BLaER1 (cell line): ENCODE results near the gene PITPNB.

Source experiments
- H3K27ac ChIP-seq: shearing (Covaris generic); formaldehyde crosslinking; 2 replicates; pipeline ENCODE4 v1.8.1; 2022
- H3K27me3 ChIP-seq: shearing (Covaris generic); formaldehyde crosslinking; 2 replicates; pipeline ENCODE4 v1.8.1; 2022
- H3K36me3 ChIP-seq: shearing (Covaris generic); formaldehyde crosslinking; 2 replicates; pipeline ENCODE4 v1.8.1; 2022
- H3K4me1 ChIP-seq: shearing (Covaris generic); formaldehyde crosslinking; 2 replicates; pipeline ENCODE4 v1.8.1; 2022
- H3K4me2 ChIP-seq: shearing (Covaris generic); formaldehyde crosslinking; 2 replicates; pipeline ENCODE4 v1.8.1; 2022
- H3K4me3 ChIP-seq: shearing (Covaris generic); formaldehyde crosslinking; 2 replicates; pipeline ENCODE4 v1.8.1; 2022
- H3K9ac ChIP-seq: shearing (Covaris generic); formaldehyde crosslinking; 2 replicates; pipeline ENCODE4 v1.8.1; 2022
- H3K9me3 ChIP-seq: shearing (Covaris generic); formaldehyde crosslinking; 2 replicates; pipeline ENCODE4 v1.8.1; 2022
- H4K20me1 ChIP-seq: shearing (Covaris generic); formaldehyde crosslinking; 2 replicates; pipeline ENCODE4 v1.8.1; 2022
- Cebpa-rat ChIP-seq: shearing (Covaris generic); IDR thresholded peaks from 2 replicates; pipeline ENCODE4 v1.8.1; 2022

PITPNB gene

DNA sequence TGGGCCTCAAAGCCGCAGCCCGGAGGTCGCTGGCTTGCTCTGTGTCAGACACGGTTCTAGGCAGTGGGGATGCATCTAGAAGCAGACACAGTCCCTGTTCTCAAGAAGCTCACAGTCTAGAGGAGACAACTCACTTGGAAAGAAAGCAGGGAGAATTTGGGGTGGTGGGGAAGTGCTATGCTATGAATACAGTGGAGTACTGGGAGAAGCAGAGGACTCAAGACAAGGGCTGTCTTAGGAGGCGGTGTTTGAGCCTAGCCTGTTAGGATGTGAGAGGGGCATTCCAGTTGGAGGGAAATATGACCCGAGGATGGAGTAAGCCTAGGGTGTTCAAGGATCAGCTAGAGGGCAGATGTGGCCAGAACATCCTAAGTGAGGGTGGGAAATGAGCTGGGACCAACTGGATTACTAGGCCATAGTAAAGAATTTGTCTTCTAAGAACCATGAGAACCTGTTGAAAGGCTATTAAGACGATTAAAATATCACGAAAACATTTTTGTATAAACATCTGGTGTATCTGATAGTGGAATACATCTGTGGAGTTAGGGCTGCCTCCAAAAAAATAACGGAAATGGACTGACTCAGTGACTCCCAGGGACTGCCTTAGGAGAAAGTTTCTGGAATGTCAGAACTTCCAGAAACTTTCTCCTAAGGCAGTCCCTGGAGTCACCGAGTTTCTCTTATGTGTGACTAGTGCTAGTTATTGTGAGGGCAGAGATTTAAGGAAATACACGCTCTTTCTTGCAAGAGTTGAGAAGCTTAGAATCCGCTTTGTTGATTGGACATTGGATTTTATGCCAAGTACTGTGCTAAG lies 1.1 kb upstream of the PITPNB start:
- Histone ChIP-seq H3K27ac (peak overlapping the region; percentile 91), H3K9ac (peak overlapping the region; percentile 80), H3K4me2 (peak overlapping the region; percentile 89), H3K36me3 (peaks cover 13% of the 10 kb centered on the region; the same call in 1 of the 2 replicates), H4K20me1 (peaks cover 35% of the 10 kb centered on the region), H3K9me3 (no peaks in the 10 kb centered on the region), H3K27me3 (no peaks in the 10 kb centered on the region), H3K4me3 (peak overlapping the region; percentile 73), H3K4me1 (peaks cover 42% of the 10 kb centered on the region)
- TF ChIP-seq Cebpa-rat, result no peak

GRCh38 chr22:27918341-27919221 lies 475 bp downstream of the PITPNB start:
- peaks cover 50% of the 10 kb centered on the region for H4K20me1 ChIP-seq
- H3K27me3 ChIP-seq, result no peaks in the 10 kb centered on the region
- H3K36me3 ChIP-seq, result peaks cover 13% of the 10 kb centered on the region
- TF ChIP-seq Cebpa-rat, result no peak
- H3K9ac ChIP-seq, result peak overlapping the region; percentile 79
- H3K4me1 ChIP-seq, result peaks cover 55% of the 10 kb centered on the region
- H3K9me3 ChIP-seq, result no peaks in the 10 kb centered on the region
- peak overlapping the region; percentile 94 for H3K4me2 ChIP-seq
- peak overlapping the region; percentile 73 for H3K4me3 ChIP-seq
- H3K27ac ChIP-seq, result peak overlapping the region; percentile 79

GRCh38 chr22:27915986-27916385 lies 3.1 kb downstream of the PITPNB start:
- H4K20me1 ChIP-seq, result peaks cover 76% of the 10 kb centered on the region
- H3K27me3 ChIP-seq, result no peaks in the 10 kb centered on the region
- 0 out of 2 replicates have a peak overlapping the region, but pooled peaks have one; percentile 24 for H3K4me2 ChIP-seq
- peaks cover 62% of the 10 kb centered on the region for H3K4me1 ChIP-seq
- TF ChIP-seq Cebpa-rat, result no peak
- H3K9ac ChIP-seq, result no peak overlapping the region
- H3K36me3 ChIP-seq, result peaks cover 23% of the 10 kb centered on the region
- no peak overlapping the region for H3K4me3 ChIP-seq
- no peak overlapping the region for H3K27ac ChIP-seq
- H3K9me3 ChIP-seq, result no peaks in the 10 kb centered on the region

- no peaks in the 10 kb centered on the region for H3K27me3 ChIP-seq
- no peak overlapping the region for H3K9ac ChIP-seq
- 0 out of 2 replicates have a peak overlapping the region, but pooled peaks have one; percentile 2 for H3K4me2 ChIP-seq
- no peaks in the 10 kb centered on the region for H3K9me3 ChIP-seq
- peaks cover 51% of the 10 kb centered on the region for H3K36me3 ChIP-seq
- no peak overlapping the region for H3K4me3 ChIP-seq
- peaks cover 50% of the 10 kb centered on the region for H3K4me1 ChIP-seq
- no peak for TF ChIP-seq Cebpa-rat
- H3K27ac ChIP-seq, result no peak overlapping the region
- H4K20me1 ChIP-seq, result peaks cover 94% of the 10 kb centered on the region
These were observed 5.8 kb downstream of the PITPNB start for GRCh38 chr22:27913162-27913741.

DNA sequence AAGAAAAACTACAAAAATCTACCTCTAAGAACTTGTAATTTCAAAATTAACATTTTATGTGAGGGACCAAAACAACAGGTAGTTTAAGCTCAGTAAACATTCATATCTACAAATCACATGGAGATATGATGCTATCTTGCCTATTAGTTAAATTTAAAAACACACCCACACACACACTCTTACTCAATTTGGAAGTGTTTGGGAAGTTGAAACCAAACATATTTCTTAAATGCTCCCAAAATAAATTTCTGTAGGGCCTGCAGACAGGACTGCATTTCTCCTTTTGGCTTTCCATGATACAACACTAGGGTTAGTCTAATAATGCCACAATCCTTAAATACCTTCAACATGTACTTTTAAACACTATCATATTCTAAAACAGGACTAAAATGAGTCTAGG lies 7.0 kb downstream of the PITPNB start:
- no peak for TF ChIP-seq Cebpa-rat
- Histone ChIP-seq H3K9ac (no peak overlapping the region), H3K4me2 (no peak overlapping the region), H3K36me3 (peaks cover 60% of the 10 kb centered on the region), H3K4me3 (no peak overlapping the region), H3K27ac (no peak overlapping the region), H3K4me1 (peaks cover 39% of the 10 kb centered on the region), H3K9me3 (no peaks in the 10 kb centered on the region), H4K20me1 (peaks cover 91% of the 10 kb centered on the region), H3K27me3 (no peaks in the 10 kb centered on the region)

- H4K20me1 ChIP-seq, result peaks cover 91% of the 10 kb centered on the region
- H3K36me3 ChIP-seq, result peaks cover 68% of the 10 kb centered on the region
- H3K9ac ChIP-seq, result no peak overlapping the region
- TF ChIP-seq Cebpa-rat, result no peak
- no peak overlapping the region for H3K27ac ChIP-seq
- H3K4me2 ChIP-seq, result no peak overlapping the region
- H3K9me3 ChIP-seq, result no peaks in the 10 kb centered on the region
- H3K4me3 ChIP-seq, result no peak overlapping the region
- H3K27me3 ChIP-seq, result no peaks in the 10 kb centered on the region
- H3K4me1 ChIP-seq, result peaks cover 32% of the 10 kb centered on the region
These were observed 7.7 kb downstream of the PITPNB start for GRCh38 chr22:27911330-27911729.

DNA sequence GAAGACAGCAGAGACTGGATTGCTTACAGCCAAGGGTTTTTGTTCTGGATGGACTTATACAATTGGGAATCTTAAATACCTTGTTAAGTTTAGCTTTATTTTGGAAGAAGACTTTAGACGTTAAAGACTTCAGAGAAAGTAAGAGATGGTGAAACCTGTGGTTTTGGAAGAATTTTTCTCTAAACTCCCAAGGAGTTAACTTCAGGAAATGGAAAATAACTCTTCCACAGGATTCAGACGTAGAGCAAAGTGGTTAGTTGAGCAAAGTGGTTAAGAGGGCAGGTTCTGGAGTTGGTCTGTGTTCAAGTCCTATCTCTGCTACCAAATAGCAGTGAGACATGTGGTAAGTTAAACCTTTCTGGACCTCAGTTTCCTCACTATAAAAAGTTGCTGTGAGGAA lies 12.8 kb downstream of the PITPNB start:
- H3K4me1 ChIP-seq, result no peaks in the 10 kb centered on the region
- no peak overlapping the region for H3K4me2 ChIP-seq
- TF ChIP-seq Cebpa-rat, result no peak
- H4K20me1 ChIP-seq, result peaks cover 91% of the 10 kb centered on the region
- H3K4me3 ChIP-seq, result no peak overlapping the region
- H3K27me3 ChIP-seq, result no peaks in the 10 kb centered on the region
- no peak overlapping the region for H3K9ac ChIP-seq
- H3K36me3 ChIP-seq, result peaks cover 94% of the 10 kb centered on the region
- no peaks in the 10 kb centered on the region for H3K9me3 ChIP-seq
- H3K27ac ChIP-seq, result no peak overlapping the region

- Histone ChIP-seq H3K9ac (no peak overlapping the region), H3K27me3 (no peaks in the 10 kb centered on the region), H3K9me3 (no peaks in the 10 kb centered on the region), H4K20me1 (peaks cover 91% of the 10 kb centered on the region), H3K4me3 (no peak overlapping the region), H3K36me3 (peaks cover 95% of the 10 kb centered on the region), H3K4me1 (no peaks in the 10 kb centered on the region), H3K4me2 (no peak overlapping the region), H3K27ac (no peak overlapping the region)
- TF ChIP-seq Cebpa-rat, result no peak
These were observed 13.4 kb downstream of the PITPNB start for GRCh38 chr22:27905653-27906052.

DNA sequence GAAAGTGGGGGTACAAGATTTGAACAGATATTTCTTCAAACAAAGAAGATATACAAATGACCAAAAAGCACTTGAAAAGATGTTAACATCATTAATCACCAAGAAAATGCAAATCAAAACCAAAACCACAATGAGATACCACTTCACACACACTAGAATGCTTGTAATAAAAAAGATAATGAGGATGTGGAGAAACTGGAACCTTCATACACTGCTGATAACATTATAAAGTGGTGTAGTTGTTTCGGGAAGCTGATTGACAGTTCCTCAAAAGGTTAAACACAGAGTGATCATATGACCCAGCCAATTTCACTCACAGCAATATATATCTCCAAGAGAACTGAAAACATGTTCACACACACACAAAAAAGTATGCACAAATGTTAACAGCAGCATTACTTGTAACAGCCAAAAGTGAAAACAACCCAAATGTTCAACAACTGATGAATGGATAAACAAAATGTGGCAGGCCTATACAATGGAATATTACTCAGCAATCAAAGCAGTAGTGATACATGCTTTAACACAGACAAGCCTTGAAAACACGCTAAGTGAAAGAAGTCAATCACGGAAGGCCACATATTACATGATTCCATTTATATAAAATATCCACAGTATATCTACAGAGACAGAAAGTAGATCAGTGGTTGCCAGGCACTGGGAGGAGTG lies 15.1 kb downstream of the PITPNB start:
- Histone ChIP-seq H3K4me2 (no peak overlapping the region), H3K27me3 (no peaks in the 10 kb centered on the region), H3K27ac (no peak overlapping the region), H3K9ac (no peak overlapping the region), H3K36me3 (peaks cover 91% of the 10 kb centered on the region), H3K4me3 (no peak overlapping the region), H3K9me3 (no peaks in the 10 kb centered on the region), H3K4me1 (no peaks in the 10 kb centered on the region), H4K20me1 (peaks cover 87% of the 10 kb centered on the region)
- TF ChIP-seq Cebpa-rat, result no peak
